ENCODE results near the gene PYGL.
"Not testable (repeated sequence)": the region's sequence is repeated elsewhere in the genome, so short reads cannot be mapped to it uniquely, and the experiment has no call there.

DNA sequence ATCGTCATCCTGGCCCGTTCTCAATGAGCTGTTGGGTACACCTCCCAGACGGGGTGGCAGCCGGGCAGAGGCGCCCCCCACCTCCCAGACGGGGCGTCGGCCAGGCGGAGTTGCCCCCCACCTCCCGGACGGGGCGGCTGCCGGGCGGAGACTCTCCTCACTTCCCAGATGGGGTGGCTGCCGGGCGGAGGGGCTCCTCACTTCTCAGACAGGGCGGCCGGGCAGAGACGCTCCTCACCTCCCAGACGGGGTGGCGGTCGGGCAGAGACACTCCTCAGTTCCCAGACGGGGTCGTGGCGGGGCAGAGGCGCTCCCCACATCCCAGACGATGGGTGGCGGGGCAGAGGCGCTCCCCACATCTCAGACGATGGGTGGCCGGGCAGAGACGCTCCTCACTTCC lies 12.1 kb upstream of the PYGL start:
- not testable (repeated sequence) for TF ChIP-seq CTCF, POLR2A, POLR2AphosphoS5 (IDR thresholded peaks at IDR 0.05)

Data from gastroesophageal sphincter (tissue), 3 donors.